HG03064 (cell line): ENCODE data around the gene MYCBPAP.
A peak's percentile ranks its signal among the peaks of the same experiment; 100 is the strongest.
"Not testable (repeated sequence)": the region's sequence is repeated elsewhere in the genome, so short reads cannot be mapped to it uniquely, and the experiment has no call there.

Source experiments
- ATAC-seq: cut with Tn5 transposase; IDR thresholded peaks from one replicate; pipeline ENCODE4 v1.9.1; 2021; ENCODE audit warnings: low read depth; ENCODE audit not compliant: unreplicated experiment

MYCBPAP gene

DNA sequence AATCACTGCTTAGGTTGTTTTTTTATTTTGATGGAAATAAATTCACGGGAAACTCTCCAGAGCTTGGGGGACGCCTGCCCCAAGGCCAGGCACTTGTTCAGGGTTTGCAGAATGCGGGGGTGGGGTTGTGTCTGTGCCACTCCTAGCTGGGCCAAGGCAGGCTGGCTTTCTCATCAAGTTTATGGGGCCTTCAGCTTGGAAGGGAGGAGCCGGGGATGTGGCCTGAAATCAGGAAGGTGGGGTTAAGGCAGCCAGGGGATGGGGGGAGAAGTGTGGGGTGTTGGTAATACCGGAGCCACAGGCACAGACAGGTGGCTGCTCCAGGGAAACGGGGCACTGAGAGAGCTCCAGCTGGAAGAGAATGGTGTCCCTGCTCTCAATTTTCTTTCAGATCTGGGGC, 37.8 kb upstream of the MYCBPAP start:
- no peak for ATAC-seq

DNA sequence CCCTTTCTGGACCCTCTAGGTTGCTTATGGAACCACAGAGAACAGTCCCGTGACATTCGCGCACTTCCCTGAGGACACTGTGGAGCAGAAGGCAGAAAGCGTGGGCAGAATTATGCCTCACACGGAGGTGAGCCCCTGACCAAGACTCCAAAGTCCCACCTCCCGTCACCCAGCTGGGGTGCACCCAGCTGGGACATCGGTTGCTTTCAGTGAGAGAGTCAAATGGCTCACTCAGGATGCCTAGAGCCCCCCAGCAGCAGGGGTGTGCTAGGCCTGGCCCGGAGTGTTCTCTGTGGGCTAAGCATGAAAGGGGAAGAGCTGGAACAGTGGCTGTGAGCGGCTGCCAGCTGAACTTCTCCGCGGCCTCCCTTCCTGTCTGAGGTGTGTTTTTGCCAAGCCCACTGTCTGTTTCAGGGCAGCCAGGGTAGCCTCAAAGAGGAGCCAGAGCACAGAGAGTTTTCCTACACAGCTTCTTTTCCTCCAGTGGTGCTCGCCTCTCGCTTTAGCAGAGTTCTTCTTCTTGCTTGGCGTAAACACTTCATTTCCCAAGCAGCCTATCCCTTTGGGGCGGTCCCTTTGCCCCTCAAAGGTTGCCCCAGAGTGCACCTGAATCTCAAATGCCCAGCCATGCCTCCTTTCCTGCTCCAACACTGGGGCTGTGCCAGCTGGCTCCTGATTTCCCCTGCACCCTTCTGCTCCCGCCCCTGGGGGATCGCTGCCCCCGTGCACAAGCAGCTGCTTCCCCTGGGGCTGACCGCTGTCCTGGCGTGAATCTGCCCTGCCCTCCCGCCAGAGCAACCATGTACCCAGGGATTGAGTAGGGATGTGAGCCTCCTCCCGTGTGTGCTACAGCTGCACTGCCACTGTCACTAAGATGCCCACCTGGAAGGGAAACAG, 37.0 kb upstream of the MYCBPAP start:
- no peak for ATAC-seq

DNA sequence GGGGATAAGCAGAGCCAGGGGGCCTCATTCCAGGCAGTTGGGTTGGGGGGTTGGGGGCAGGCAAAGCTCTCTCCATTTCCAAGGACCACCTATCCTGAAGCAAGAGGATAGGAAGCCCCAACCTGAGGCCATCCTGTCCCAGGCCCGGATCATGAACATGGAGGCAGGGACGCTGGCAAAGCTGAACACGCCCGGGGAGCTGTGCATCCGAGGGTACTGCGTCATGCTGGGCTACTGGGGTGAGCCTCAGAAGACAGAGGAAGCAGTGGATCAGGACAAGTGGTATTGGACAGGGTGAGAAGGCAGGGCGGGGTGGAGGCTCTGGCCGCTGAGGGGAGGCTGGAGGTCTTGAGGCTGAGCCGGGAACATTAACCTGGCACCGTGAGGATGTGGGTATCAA, 36.0 kb upstream of the MYCBPAP start:
- ATAC-seq = no peak

DNA sequence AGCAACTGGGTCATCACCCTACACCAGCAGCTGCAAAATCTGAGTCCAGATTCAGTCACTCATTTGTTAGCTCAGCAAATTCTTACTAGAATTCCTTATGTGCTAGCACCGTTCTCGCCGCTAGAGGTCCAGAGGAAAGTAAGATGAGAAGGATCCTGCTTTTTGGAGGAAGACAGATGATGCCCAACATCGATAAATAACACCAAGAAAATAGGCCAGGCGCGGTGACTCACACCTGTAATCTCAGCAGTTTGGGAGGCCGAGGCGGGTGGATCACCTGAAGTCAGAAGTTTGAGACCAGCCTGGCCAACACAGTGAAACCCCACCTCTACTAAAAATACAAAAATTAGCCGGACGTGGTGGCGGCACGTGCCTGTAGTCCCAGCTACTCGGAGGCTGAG, 35.5 kb upstream of the MYCBPAP start:
- ATAC-seq = not testable (repeated sequence)

DNA sequence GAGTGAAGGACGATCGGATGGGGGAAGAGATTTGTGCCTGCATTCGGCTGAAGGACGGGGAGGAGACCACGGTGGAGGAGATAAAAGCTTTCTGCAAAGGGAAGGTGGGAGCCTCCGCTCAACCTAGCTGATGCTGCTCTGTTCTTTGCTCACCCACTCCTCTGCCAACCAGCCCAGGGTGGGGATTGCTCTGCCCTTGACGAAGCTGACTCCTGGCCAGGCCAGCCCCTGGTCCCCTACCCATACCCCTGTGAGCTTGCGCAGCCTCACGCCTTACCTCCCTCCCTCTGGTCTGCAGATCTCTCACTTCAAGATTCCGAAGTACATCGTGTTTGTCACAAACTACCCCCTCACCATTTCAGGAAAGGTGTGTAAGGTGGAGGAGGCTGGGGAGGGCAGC, 34.3 kb upstream of the MYCBPAP start:
- no peak for ATAC-seq

DNA sequence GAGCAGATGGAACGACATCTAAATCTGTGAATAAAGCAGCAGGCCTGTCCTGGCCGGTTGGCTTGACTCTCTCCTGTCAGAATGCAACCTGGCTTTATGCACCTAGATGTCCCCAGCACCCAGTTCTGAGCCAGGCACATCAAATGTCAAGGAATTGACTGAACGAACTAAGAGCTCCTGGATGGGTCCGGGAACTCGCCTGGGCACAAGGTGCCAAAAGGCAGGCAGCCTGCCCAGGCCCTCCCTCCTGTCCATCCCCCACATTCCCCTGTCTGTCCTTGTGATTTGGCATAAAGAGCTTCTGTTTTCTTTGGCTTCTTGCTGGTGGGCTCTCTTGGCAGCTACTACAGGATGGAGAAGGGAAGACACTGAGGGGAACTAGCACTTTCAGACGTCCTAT, 33.7 kb upstream of the MYCBPAP start:
- no peak for ATAC-seq

DNA sequence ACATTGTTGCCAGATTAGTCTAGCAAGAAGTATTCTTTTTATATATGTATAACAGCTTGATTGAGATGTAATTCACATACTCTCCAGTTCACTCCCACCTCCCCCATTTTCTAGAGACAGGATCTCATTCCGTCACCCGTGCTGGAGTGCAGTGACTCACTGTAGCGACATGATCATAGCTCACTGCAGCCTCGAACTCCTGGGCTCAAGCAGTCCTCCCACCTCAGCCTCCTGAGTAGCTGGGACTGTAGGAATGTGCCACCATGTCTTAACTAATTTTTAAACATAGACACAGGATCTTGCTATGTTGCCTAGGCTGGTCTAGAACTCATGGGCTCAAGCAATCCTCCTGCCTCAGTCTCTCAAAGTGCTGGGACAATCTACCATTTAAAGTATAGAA, 32.9 kb upstream of the MYCBPAP start:
- no peak for ATAC-seq

DNA sequence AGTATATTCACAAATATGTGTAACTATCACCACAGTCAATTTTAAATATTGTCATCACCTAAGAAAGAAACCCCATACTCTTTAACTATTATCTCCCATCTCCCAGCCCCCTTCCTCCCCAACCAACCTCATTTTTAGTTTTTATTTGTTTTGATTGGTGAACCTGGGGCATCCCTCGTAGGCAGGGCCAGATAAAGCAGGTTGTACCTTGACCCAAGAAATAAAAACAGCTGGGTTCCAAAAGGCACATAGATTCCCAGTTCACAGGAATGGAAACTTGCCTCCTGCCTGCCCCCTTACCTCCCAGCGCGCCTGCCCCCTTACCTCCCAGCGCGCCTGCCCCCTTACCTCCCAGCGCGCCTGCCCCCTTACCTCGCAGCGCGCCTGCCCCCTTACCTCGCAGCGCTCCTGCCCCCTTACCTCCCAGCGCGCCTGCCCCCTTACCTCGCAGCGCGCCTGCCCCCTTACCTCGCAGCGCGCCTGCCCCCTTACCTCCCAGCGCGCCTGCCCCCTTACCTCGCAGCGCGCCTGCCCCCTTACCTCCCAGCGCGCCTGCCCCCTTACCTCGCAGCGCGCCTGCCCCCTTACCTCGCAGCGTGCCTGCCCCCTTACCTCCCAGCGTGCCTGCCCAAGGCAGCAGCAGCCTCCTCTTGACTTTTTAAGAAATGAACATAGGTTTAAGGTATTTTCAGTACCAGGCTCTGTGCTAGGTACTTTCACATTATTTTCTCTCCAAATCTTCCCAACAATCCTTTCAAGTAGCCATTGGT, 32.3 kb upstream of the MYCBPAP start:
- not testable (repeated sequence) for ATAC-seq

DNA sequence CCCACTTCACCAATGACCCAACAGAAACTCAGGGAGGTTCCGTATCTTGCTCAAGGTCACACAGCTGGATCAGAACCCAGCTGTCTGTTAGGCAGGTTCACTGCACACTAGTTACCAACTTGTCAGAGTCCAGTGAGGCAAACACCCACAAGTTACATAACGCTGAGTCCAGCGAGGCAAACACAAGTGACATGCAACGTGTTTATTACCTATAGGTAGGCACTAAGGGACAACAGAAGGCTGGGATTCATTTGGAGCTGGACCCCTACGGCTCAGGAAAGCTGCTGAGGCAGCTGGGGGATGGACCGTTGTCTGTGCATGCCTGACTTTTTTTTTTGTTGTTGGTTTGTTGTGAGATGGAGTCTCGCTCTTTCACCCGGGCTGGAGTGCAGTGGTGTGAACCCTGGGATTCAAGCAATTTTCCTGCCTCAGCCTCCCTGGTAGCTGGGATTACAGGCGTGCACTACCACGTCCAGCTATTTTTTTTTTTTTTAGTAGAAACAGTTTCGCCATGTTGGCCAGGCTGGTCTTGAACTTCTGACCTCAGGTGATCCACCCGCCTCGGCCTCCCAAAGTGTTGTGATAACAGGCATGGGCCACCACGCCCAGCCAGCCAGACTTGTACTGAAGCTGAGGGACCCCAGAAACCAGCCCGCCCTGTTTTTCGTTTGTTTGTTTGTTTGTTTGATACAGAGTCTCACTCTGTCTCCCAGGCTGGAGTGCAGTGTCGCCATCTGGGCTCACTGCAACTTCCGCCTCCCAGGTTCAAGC, 31.5 kb upstream of the MYCBPAP start:
- ATAC-seq = no peak

DNA sequence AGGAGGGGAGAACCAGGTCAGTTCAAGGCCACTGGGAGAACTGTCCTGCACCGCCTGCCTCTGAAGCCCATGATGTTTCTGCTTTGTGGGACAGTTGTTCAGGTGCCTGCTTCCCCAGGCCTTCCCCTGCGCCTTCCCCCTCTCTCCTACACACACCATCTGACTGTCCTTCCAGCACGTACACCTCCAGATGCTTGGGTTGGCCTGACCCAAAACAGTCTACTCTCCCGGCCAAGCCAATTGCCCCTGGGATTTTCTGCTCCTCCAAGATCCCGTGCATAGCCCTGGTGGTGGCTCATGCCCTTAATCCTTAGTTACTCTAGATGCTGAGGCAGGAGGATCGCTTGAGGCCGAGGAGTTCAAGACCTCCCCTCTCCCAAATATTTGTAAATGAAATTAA, 30.3 kb upstream of the MYCBPAP start:
- ATAC-seq = no peak

DNA sequence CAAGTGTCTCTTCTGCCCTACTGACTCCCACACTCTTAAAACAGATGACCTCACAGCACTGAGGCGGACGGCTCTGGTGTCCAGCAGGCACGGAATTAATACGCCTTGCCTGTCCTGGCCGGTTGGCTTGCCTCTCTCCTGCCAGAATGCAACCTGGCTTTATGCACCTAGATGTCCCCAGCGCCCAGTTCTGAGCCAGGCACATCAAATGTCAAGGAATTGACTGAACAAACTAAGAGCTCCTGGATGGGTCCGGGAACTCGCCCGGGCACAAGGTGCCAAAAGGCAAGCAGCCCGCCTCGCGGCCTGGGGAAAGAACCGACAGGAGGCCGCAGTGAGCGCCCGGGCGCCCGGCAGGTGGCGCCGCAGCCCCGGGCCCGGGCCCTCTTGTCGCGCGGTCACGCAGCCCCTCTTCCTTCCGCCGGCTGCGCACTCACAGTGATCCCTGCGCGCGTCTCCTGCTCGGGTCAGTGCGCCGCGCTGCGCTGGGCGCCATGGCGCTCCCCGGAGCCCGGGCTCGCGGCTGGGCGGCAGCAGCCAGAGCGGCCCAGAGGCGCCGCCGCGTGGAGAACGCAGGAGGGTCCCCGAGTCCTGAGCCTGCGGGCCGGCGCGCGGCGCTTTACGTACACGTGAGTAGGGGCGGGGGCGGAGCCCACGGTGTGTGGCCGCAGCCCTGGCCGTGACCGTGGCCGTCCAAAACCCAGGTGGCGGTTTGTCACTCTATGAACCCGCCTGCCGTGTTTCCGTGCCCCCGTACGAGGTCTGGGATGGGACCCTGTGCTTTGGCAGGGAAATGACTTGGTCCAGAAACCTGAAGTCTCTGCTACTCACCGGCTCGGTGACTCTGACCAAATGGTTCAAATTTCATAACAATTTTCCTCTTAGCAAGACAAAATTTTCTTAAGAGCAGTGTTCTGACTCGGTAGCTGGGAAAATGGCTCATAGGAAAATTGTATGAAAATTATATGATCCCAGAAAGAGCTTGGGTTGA, 29.6 kb upstream of the MYCBPAP start, which contains the start of gene RSAD1:
Gene RSAD1, plus strand, starts transcription at position 470 of the 991 bp plus-strand sequence. Its CDS starts 25 bp downstream, at position 495.
- peak; percentile 78 for ATAC-seq

DNA sequence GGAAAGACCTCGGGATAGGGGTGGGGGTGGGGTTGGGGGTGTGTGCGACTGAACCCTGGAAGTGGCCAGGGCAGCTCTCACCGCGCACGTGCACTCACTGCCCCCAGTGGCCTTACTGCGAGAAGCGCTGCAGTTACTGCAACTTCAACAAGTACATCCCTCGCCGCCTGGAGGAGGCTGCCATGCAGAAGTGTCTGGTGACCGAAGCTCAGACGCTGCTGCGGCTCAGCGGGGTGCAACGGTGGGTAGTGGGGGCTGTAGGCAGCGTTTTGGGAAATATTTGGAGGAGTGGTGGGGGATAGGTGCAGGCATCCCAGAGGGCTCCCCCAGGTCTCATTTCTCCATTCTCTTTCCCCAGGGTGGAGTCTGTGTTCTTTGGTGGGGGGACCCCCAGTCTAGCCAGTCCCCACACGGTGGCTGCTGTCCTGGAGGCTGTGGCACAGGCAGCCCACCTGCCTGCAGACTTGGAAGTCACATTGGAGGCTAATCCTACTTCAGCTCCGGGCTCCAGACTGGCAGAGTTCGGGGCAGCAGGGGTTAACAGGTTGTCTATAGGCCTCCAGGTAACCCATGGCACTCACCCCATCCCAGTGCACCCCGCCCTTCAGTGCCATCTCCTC, 28.6 kb upstream of the MYCBPAP start:
- ATAC-seq = no peak

DNA sequence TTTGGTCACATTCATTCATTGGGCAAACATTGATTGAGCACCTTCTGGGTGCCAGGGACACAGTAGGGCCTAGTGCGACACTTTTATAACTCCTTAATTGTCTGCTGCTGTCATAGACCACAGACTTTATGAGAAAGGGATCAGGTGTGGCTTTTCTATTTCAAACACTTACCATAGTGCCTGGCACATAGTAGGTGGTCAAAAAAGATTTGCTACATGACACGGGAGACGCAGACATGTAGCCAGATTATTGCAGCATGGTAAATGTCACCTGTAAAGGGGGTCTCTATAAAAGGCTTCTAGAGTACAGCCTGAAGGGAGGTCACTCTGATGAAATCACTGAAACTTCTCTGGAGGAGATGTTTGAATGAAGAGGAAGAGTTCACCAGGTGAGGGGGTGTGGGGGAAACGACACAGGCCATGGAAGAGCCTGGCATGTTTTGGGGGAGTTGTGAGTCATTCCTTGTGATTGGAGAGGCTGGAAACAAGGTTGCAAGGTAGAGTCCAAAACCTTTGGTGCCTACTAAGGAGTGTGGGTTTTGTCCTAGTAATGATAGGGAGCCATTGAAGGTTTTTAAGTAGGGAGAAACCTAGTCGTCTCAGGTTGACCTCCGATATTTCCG, 28.0 kb upstream of the MYCBPAP start:
- ATAC-seq = no peak

DNA sequence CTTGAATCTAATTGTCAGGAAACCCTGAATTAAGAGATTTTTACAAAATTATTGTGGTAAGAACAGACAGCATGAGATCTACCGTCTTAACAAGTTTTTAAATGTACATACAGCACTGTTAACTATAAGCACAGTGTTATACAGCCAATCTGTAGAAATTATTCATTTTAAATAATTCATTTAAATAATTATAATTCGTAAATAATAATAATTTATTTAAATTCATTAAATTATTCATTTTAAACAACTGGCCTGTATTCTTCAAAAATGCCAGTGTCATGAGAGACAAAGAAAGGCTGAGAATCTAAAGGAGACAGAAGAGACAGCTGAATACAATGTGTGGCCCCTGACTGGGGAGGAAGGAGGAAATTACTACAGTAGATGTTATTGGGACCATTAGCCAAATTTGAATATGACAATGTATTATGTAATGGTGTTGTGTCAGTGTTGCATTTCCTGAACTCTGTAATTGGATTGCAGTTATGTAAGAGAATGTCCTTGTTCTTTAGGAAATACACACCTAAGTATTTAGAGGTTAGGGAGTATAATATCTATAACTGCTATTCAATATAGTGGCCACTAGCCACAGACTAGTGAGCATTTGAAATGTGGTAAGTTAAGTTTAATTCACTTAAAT, 27.3 kb upstream of the MYCBPAP start:
- ATAC-seq = no peak

DNA sequence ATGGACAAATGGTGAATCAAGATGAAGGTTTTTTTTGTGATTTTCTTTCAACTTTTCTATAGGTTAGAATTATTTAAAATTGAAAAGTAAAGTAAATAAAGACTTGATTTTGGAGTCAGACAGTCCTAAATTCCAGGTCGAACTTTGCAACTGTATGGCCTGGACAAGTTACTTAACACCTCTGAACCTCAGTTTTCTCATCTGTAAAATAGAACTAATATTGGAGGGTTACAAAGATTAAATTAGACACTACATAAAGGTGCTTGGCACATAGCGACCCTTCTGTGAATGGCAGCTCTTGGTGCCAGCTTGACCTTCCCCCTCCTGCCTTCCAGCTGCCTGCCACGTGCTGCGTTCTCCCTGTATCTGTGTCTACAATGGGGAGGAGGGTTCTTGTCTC, 26.6 kb upstream of the MYCBPAP start:
- ATAC-seq = no peak

DNA sequence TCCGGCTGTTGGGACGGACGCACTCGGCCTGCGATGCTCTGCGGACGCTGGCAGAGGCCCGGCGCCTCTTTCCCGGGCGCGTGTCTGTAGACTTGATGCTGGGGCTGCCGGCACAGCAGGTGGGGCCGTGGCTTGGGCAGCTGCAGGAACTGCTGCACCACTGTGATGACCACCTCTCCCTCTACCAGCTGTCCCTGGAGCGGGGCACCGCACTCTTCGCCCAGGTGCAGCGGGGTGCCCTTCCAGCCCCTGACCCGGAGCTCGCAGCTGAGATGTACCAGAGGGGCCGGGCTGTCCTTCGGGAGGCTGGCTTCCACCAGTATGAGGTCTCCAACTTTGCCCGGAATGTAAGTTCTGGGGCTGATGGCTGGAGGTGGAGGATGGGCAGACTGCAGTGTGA, 26.1 kb upstream of the MYCBPAP start:
- ATAC-seq = no peak

DNA sequence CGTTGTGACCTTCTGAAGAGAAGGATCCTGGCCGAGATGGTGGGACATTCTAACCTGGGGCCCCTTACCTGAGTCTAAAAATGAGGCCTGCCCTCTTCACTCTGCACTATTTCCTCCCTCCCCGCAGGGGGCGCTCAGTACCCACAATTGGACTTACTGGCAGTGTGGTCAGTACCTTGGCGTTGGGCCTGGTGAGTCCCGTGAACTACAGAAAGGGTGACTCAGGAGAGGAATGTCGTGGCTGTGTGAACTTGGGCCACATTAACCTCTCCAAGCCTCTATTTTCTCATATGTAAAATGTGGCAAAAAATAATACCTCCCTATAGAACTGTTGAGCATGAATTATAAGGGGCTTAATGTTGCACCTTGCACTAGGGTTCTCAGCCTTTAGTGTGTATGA, 25.7 kb upstream of the MYCBPAP start:
- ATAC-seq = no peak

DNA sequence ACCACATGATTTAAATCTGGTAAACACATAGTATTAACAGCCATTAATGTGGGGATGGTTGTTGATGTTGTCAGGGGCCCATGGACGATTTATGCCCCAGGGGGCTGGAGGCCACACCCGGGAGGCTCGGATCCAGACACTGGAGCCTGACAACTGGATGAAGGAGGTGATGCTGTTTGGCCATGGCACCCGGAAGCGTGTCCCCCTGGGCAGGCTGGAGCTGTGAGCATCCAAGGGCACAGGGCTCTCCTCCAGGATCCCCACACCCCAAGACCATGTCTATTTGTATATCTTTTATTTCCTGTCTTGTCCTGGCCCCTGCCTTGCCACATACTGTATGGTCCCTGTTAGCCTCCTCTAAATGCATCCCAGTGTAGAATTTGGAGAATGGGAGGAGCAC, 25.0 kb upstream of the MYCBPAP start:
- ATAC-seq = no peak
